ENCODE measurements around the gene IGLL5. TPM values are rescaled to one million over a fixed set of nuclear protein-coding genes. Genes with fewer than 3 reads are reported as not detected.

IGLL5 gene
- not detected in 2 replicates for total RNA-seq
- long read RNA-seq, result 0 reads

DNA sequence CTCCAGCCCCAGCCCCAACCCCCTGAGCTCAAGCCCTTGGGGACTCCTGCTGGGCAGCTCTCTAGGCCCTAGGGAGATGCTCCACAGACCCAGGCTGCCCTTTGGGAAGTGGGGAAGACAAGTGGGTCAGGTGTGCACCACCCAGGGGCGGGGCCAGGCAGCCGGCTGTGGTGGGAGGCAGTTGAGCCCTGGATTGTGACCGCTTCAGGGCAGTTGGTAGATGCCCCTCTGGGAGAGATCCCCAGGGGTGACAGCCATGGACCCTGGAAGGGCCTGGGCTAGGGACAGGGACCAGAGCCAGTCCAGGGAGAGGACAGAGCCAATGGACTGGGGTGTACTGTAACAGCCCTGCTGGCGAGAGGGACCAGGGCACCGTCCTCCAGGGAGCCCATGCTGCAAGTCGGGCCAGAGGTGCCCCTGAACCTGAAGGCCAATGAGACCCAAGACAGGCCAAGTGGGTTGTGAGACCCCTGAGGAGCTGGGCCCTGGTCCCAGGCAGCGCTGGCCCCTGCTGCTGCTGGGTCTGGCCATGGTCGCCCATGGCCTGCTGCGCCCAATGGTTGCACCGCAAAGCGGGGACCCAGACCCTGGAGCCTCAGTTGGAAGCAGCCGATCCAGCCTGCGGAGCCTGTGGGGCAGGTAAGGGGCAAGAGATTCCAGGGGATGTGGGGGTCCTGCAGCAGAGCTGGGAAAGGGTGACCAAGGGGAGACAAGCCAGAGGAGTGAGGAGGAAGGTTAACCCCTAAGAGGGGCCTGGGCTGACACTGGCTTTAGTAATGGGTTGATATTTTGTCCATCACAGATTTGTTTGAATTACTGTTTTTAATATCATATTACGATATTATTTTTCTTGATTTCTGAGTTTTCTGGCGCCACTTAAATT, at the start of gene IGLL5:
Gene IGLL5 (plus strand): TSS at position 196 of the 883 bp plus-strand sequence. CDS start 238 bp downstream, at position 434.
- no peak for DNase-seq (ENCODE audit: extremely low spot score, unreplicated experiment)
- Mint-ChIP-seq H3K4me1 (ENCODE audit: unreplicated experiment) (no peaks in the 10 kb centered on the region), H3K27ac (ENCODE audit: unreplicated experiment) (no peak within 1 kb of the TSS), H3K9me3 (ENCODE audit: unreplicated experiment) (no peaks in the 10 kb centered on the region), H3K4me3 (ENCODE audit: unreplicated experiment) (no peak within 1 kb of the TSS), H3K27me3 (ENCODE audit: unreplicated experiment) (peaks cover 27% of the 10 kb centered on the region), H3K36me3 (ENCODE audit: unreplicated experiment) (no peaks in the 10 kb centered on the region)
- TF ChIP-seq, protein P1, sequence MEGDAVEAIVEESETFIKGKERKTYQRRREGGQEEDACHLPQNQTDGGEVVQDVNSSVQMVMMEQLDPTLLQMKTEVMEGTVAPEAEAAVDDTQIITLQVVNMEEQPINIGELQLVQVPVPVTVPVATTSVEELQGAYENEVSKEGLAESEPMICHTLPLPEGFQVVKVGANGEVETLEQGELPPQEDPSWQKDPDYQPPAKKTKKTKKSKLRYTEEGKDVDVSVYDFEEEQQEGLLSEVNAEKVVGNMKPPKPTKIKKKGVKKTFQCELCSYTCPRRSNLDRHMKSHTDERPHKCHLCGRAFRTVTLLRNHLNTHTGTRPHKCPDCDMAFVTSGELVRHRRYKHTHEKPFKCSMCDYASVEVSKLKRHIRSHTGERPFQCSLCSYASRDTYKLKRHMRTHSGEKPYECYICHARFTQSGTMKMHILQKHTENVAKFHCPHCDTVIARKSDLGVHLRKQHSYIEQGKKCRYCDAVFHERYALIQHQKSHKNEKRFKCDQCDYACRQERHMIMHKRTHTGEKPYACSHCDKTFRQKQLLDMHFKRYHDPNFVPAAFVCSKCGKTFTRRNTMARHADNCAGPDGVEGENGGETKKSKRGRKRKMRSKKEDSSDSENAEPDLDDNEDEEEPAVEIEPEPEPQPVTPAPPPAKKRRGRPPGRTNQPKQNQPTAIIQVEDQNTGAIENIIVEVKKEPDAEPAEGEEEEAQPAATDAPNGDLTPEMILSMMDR (IDR thresholded peaks at IDR 0.05), result no peak

DNA sequence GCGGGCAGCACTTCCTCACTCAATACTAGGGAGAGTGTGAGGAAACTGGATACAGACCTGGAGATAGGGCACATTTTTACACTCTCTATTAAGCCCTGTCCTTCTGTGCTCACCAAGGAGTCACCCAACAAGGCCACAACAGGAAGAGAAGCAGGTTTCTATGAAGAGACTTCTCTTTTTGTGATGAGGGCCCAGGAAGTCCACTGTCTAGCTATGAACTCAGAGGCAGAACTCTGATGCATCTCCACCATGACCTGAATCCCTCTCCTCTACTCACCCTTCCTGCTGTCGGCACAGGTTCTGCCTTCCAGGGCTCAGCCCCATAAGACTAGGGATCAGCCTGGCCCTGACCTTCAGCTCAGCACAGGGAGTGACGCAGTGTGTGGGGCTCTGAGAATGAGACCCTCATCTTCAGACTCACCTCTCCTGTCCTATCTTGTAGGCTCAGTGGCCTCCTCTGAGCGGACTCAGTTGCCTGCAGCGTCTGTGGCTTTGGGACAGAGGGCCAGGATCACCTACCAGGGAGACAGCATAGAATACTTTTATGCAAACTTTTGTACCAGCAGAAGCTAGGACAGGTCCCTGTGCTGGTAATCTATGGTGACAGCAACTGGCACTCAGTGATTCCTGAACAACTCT, 49.3 kb upstream of the IGLL5 start:
- H3K9me3 Mint-ChIP-seq (ENCODE audit: unreplicated experiment), result no peaks in the 10 kb centered on the region
- H3K27me3 Mint-ChIP-seq (ENCODE audit: unreplicated experiment), result peaks cover 27% of the 10 kb centered on the region
- no peak overlapping the region for H3K4me3 Mint-ChIP-seq (ENCODE audit: unreplicated experiment)
- H3K27ac Mint-ChIP-seq (ENCODE audit: unreplicated experiment), result no peak overlapping the region
- TF ChIP-seq, protein P1 (IDR thresholded peaks at IDR 0.05), result no peak
- DNase-seq (ENCODE audit: extremely low spot score, unreplicated experiment), result no peak
- no peaks in the 10 kb centered on the region for H3K36me3 Mint-ChIP-seq (ENCODE audit: unreplicated experiment)
- no peaks in the 10 kb centered on the region for H3K4me1 Mint-ChIP-seq (ENCODE audit: unreplicated experiment)

DNA sequence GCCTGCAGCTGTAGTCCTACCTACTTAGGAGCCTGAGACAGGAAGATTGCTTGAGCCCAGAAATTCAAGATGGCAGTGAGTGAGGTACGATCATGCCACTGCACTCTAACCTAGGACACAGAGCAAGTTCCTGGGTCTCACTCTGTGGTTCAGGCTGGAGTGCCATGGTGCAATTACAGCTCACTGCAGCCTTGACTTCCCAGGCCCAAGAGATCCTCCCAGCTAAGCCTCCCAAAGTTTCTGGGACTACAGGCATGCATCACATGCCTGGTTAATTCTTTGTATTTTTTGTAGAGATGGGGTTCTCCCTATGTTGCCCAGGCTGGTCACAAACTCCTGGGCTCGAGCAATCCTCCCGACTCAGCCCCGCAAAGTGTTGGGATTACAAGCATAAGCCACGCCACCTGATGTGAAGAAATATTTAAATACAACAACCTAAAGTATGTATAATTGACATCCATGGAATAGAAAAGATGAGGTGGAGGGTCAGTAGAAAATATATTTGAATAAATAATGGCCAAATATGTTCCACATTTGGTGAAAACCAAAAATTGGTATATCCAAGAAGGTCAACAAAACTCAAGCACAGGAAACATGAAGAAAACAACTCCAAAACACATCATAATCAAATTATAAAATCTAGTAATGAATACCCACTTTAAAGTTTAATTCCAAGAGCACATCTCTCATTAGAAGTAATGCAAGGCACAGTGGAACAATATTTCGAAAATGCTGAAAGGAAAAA, 47.9 kb upstream of the IGLL5 start:
- Mint-ChIP-seq H3K4me3 (ENCODE audit: unreplicated experiment) (no peak overlapping the region), H3K9me3 (ENCODE audit: unreplicated experiment) (no peaks in the 10 kb centered on the region), H3K27me3 (ENCODE audit: unreplicated experiment) (peaks cover 30% of the 10 kb centered on the region), H3K27ac (ENCODE audit: unreplicated experiment) (no peak overlapping the region), H3K36me3 (ENCODE audit: unreplicated experiment) (no peaks in the 10 kb centered on the region), H3K4me1 (ENCODE audit: unreplicated experiment) (no peaks in the 10 kb centered on the region)
- TF ChIP-seq, protein P1 (IDR thresholded peaks at IDR 0.05), result no peak
- DNase-seq (ENCODE audit: extremely low spot score, unreplicated experiment), result no peak

GRCh38 chr22:22840780-22841179, 46.8 kb upstream of the IGLL5 start:
- Mint-ChIP-seq H3K27ac (ENCODE audit: unreplicated experiment) (no peak overlapping the region), H3K9me3 (ENCODE audit: unreplicated experiment) (no peaks in the 10 kb centered on the region), H3K27me3 (ENCODE audit: unreplicated experiment) (peaks cover 37% of the 10 kb centered on the region), H3K36me3 (ENCODE audit: unreplicated experiment) (no peaks in the 10 kb centered on the region), H3K4me1 (ENCODE audit: unreplicated experiment) (no peaks in the 10 kb centered on the region), H3K4me3 (ENCODE audit: unreplicated experiment) (no peak overlapping the region)
- DNase-seq (ENCODE audit: extremely low spot score, unreplicated experiment), result no peak
- TF ChIP-seq, protein P1 (IDR thresholded peaks at IDR 0.05), result no peak

Data from osteocyte (in vitro differentiated cells).